ENCODE data around the gene MRPL19. TPM values are rescaled to one million over a fixed set of nuclear protein-coding genes. Genes with fewer than 3 reads are reported as not detected.

MRPL19 gene
- total and polyA plus RNA-seq, 2 experiments from 2014 or later: 54.6 to 59.7 TPM

- Histone ChIP-seq H3K36me3 (no peaks in the 10 kb centered on the region), H3K27ac (no peak overlapping the region), H3K9me3 (ENCODE audit: low read depth) (no peaks in the 10 kb centered on the region), H3K4me1 (ENCODE audit: low read depth) (no peaks in the 10 kb centered on the region), H3K27me3 (no peaks in the 10 kb centered on the region), H3K4me3 (no peak overlapping the region)
- peak; percentile 85 to 87 for DNase-seq (ENCODE audit: low read depth in 1 of 2, low spot score in 1 of 2)
- TF ChIP-seq, protein P1, sequence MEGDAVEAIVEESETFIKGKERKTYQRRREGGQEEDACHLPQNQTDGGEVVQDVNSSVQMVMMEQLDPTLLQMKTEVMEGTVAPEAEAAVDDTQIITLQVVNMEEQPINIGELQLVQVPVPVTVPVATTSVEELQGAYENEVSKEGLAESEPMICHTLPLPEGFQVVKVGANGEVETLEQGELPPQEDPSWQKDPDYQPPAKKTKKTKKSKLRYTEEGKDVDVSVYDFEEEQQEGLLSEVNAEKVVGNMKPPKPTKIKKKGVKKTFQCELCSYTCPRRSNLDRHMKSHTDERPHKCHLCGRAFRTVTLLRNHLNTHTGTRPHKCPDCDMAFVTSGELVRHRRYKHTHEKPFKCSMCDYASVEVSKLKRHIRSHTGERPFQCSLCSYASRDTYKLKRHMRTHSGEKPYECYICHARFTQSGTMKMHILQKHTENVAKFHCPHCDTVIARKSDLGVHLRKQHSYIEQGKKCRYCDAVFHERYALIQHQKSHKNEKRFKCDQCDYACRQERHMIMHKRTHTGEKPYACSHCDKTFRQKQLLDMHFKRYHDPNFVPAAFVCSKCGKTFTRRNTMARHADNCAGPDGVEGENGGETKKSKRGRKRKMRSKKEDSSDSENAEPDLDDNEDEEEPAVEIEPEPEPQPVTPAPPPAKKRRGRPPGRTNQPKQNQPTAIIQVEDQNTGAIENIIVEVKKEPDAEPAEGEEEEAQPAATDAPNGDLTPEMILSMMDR (IDR thresholded peaks at IDR 0.05; ENCODE audit: low read depth, low read length): peak; percentile 99
Observed at GRCh38 chr2:75627902-75628504, 18.6 kb upstream of the MRPL19 start.

- H3K27me3 ChIP-seq: no peaks in the 10 kb centered on the region
- peak in 1 of 2 donors; percentile 41 for DNase-seq (ENCODE audit: low read depth in 1 of 2, low spot score in 1 of 2)
- no peak overlapping the region for H3K27ac ChIP-seq
- no peaks in the 10 kb centered on the region for H3K4me1 ChIP-seq (ENCODE audit: low read depth)
- no peaks in the 10 kb centered on the region for H3K9me3 ChIP-seq (ENCODE audit: low read depth)
- TF ChIP-seq, protein P1 (IDR thresholded peaks at IDR 0.05; ENCODE audit: low read depth, low read length): no peak
- no peak overlapping the region for H3K4me3 ChIP-seq
- no peaks in the 10 kb centered on the region for H3K36me3 ChIP-seq
Observed at GRCh38 chr2:75632091-75632701, 14.4 kb upstream of the MRPL19 start.

- Histone ChIP-seq H3K9me3 (ENCODE audit: low read depth) (no peaks in the 10 kb centered on the region), H3K27ac (no peak overlapping the region), H3K27me3 (no peaks in the 10 kb centered on the region), H3K4me1 (ENCODE audit: low read depth) (no peaks in the 10 kb centered on the region), H3K36me3 (no peaks in the 10 kb centered on the region), H3K4me3 (no peak overlapping the region)
- DNase-seq (ENCODE audit: low read depth in 1 of 2, low spot score in 1 of 2): no peak
- TF ChIP-seq, protein P1 (IDR thresholded peaks at IDR 0.05; ENCODE audit: low read depth, low read length): no peak
Observed at GRCh38 chr2:75632813-75633212, 13.8 kb upstream of the MRPL19 start.

- H3K27me3 ChIP-seq: no peaks in the 10 kb centered on the region
- no peaks in the 10 kb centered on the region for H3K36me3 ChIP-seq
- no peaks in the 10 kb centered on the region for H3K4me1 ChIP-seq (ENCODE audit: low read depth)
- H3K4me3 ChIP-seq: no peak overlapping the region
- no peaks in the 10 kb centered on the region for H3K9me3 ChIP-seq (ENCODE audit: low read depth)
- no peak overlapping the region for H3K27ac ChIP-seq
- TF ChIP-seq, protein P1 (IDR thresholded peaks at IDR 0.05; ENCODE audit: low read depth, low read length): no peak
- no peak for DNase-seq (ENCODE audit: low read depth in 1 of 2, low spot score in 1 of 2)
Observed at GRCh38 chr2:75633620-75634019, 13.0 kb upstream of the MRPL19 start.

- TF ChIP-seq, protein P1 (IDR thresholded peaks at IDR 0.05; ENCODE audit: low read depth, low read length): no peak
- no peaks in the 10 kb centered on the region for H3K9me3 ChIP-seq (ENCODE audit: low read depth)
- no peaks in the 10 kb centered on the region for H3K36me3 ChIP-seq
- H3K27me3 ChIP-seq: peaks cover 3% of the 10 kb centered on the region
- no peak overlapping the region for H3K4me3 ChIP-seq
- DNase-seq (ENCODE audit: low read depth in 1 of 2, low spot score in 1 of 2): no peak
- H3K27ac ChIP-seq: no peak overlapping the region
- no peaks in the 10 kb centered on the region for H3K4me1 ChIP-seq (ENCODE audit: low read depth)
Observed at GRCh38 chr2:75634945-75635344, 11.6 kb upstream of the MRPL19 start.

All from cardiac muscle cell (in vitro differentiated cells and primary cell).